ENCODE results near the gene OR8S1.
"Not testable (repeated sequence)": the region's sequence is repeated elsewhere in the genome, so short reads cannot be mapped to it uniquely, and the experiment has no call there.

The OR8S1 gene, protein sequence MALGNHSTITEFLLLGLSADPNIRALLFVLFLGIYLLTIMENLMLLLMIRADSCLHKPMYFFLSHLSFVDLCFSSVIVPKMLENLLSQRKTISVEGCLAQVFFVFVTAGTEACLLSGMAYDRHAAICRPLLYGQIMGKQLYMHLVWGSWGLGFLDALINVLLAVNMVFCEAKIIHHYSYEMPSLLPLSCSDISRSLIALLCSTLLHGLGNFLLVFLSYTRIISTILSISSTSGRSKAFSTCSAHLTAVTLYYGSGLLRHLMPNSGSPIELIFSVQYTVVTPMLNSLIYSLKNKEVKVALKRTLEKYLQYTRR

DNA sequence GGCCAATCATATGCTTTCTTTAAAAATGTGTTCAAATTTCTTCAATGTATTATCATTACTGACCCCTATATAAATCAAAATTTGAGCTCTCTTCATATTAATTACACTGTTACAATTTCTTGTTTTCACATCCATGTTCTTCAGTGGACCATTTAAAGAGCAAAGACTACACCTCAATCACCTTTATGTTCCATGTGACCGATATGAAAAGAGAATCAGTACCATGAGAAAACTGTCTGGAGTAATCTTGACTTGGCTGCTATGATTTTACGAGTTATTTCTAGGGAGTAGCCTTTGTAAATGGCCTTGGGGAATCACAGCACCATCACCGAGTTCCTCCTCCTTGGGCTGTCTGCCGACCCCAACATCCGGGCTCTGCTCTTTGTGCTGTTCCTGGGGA is at the start of gene OR8S1:
Gene OR8S1, plus strand, starts transcription at position 301 of the 400 bp plus-strand sequence. Its CDS starts 0 bp downstream, at position 301.
- DNase-seq, result no peak

DNA sequence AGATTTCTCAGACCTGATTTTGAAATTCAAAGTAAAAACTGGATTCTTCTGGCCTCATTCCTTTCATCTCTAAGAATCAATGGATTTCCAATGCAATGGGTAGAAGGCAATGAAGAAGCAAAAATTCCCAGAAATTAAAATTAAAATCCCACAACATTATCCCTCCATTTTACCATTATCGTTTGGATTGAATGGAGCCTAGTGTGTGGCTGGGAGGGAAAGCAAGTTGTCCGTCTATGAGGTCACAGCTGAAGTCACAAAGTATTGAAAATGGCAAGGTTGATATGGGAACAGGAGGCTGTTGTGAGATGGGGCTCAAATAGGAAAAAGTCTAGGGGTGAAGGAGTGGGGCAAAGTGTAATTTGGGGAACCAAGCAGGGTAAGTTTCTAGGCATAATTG is 43.2 kb upstream of the OR8S1 start, which contains the start of gene C12orf54:
Gene C12orf54, plus strand, starts transcription at position 301 of the 400 bp plus-strand sequence. CDS start 799 bp downstream, outside the sequence.
- no peak for DNase-seq

DNA sequence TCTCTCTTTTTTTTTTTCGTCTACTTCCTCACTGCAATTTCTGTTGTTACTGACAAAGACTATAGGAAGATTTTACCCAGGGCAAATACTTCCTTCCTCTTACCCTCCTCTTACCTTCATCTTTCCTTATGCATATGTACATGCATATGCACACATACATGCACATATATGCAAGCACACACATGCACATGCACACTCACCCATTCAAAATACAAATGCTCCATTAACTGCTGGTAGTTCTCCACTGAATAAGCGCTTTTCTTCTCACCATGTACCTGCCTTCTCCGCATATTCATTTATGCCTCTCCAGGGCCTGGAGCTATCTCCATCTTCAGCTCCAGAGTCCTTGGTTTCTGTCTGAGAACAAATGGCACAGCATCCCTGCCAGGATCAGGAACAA is 42.5 kb upstream of the OR8S1 start:
- no peak for DNase-seq

DNA sequence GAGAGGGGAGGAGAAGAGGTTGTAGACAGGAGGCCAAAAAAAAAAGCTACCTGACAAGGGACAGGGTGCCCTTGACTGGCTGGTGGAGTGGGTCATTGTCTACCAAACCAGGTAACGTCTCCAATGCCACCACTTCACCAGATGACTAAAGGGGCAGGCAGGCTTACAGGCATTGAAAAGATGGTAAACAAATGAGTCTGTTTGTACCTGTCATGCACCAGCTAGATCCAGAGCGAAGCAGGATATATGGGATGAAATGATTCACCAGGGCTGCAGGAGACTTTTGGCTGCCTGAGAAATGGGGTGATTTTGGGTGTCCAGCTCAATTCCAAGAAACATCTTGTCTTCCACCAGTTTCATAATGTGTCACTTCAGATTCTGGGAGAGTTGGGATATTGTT is 39.2 kb upstream of the OR8S1 start:
- DNase-seq, result no peak

DNA sequence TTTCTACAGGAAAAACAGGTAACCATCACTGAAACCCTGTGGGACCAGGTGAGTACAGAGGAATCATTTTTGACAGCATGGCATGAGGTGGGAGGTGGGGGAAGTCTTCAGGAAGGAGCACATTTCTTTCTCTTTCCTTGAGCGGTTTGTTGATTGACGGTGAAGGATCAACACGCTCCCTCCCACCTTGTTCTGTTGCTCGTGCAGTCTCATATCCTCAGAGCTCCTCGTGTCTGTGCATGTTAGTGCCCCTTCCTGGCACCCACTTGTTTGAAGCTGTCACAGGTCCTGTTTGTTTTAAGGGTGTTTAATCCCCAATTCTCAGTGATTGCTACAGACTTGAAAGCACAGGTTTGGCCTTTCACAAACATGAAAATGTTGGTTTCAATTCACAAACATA is 38.8 kb upstream of the OR8S1 start:
- no peak for DNase-seq

DNA sequence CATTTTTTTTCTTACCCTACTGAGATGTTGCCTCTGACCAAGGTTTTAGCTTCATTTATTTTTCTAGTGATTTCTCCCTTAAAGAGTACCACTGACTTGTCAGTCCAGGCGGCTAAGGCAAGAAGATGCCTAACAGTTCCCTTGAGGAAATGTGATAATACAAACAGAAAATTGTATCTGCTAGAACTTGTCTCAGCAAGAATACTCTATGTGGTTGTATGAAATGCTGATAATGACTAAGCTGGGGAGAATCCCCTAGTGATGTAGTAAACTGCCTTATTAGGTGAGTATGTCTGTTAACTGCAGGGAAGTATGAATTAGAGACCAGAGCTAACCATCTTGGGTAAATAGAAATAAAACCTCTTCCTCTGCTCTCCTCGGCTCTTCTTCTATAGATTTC is 36.4 kb upstream of the OR8S1 start:
- no peak for DNase-seq

DNA sequence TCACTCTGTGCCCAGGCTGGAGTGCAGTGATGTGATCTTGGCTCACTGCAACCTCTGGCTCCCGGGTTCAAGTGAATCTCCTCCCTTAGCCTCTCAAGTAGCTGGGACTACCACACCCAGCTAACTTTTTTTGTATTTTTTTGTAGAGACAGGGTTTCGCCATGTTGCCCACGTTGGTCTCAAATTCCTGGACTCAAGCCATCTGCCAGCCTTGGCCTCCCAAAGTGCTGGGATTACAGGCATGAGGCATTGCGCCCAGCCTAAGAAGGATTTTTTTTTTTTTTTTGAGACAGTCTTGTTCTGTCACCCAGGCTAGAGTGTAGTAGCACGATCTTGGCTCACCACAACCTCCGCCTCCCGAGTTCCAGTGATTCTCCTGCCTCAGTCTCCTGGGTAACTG is 36.0 kb upstream of the OR8S1 start:
- not testable (repeated sequence) for DNase-seq

DNA sequence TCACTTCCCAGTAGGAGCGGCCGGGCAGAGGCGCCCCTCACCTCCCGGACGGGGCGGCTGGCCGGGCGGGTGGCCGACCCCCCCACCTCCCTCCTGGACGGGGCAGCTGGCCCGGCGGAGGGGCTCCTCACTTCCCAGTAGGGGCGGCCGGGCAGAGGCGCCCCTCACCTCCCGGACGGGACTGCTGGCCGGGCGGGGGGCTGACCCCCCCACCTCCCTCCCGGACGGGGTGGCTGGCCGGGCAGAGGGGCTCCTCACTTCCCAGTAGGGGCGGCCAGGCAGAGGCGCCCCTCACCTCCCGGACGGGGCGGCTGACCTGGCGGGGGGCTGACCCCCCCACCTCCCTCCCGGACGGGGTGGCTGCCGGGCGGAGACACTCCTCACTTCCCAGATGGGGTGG is 25.2 kb upstream of the OR8S1 start:
- not testable (repeated sequence) for DNase-seq

DNA sequence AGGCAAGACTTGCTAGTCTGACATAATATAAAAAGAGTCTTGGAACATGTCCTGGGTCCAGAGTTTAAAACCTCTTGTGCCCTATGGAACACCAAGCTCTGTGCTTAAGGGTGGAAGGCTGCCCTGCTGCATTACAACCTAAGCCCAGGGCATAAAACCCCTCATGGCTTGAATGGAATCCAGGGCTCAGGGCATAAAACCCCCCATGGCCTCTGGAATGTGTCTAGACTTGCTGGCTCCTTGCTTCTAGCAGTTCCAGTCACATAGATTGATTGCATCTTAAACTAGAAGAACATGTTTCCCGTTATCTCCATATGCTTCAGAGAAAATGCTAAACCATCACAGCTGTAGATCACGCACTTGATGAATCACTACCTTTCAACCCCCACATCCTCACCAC is 18.6 kb upstream of the OR8S1 start:
- not testable (repeated sequence) for DNase-seq

DNA sequence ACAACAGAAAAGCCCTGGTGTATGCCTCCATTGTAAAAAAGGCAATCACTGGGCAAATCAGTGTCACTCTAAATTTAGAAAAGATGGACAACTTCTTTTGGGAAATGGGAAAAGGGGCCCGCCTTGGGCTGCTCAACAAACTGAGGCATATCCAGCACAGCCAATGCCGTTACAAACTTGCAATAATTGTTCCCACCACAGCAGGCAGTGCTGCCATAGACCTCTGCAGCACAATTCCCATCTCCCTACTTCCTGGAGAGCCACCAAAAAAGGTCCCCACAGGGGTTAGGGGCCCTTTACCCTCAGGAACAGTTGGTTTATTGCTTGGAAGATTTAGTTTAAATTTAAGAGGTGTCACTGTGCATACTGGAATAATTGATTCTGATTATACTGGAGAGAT is 16.4 kb upstream of the OR8S1 start:
- no peak for DNase-seq

DNA sequence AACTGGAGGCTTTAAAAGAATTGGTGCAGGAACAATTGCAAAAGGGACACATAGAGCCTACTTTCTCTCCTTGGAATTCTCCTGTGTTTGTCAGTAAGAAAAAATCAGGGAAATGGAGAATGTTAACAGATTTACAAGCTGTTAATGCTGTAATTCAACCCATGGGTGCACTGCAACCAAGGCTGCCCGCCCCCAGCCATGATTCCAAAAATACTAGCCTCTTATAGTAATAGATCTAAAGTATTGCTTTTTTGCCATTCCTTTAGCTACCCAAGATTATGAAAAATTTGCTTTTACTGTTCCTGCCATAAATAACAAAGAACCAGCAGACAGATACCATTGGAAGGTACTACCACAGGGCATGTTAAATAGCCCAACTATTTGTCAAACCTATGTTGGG is 15.3 kb upstream of the OR8S1 start:
- no peak for DNase-seq

DNA sequence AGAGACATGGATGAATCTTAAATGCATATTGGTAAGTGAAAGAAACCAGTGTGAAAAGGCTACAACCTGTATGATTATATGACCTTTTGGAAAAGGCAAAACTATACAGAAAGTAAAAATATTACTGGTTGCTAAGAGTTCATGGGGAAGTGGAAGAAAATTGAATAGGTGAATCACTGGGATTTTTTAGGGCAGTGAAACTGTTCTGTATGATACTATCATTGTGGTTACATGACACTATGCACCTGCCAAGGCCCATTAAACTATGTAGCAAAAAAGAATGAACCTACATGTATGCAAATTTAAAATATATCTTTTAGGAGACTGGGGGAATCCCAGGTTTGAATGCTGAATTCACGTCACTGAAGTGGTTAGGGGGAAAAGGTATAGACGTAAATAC is 12.6 kb upstream of the OR8S1 start:
- no peak for DNase-seq

DNA sequence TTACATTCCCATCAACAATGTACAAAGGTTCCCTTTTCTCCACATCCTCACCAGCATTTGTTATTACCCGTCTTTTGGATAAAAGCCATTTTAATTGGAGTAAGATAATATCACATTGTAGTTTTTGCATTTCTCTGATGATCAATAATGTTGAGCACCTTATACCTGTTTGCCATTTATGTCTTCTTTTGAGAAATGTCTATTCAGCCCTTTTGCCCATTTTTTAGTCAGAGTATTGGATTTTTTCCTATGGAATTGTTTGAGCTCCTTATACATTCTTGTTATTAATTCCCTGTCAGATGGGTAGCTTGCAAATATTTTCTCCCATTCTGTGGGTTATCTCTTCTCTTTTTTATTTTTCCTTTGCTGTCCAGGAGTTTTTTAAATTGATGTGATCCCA is 10.7 kb upstream of the OR8S1 start:
- DNase-seq, result no peak

DNA sequence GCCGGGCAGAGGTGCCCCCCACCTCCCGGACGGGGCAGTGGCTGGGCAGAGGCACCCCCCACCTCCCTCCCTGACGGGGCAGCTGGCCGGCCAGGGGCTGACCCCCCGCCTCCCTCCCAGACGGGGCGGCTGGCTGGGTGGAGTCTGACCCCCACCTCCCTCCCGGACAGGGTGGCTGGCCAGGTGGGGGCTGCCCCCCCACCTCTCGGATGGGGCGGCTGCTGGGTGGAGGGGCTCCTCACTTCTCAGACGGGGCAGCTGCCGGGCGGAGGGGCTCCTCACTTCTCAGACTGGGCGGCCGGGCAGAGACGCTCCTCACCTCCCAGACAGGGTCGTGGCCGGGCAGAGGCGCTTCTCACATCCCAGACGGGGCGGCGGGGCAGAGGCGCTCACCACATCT is 5.1 kb upstream of the OR8S1 start:
- DNase-seq, result not testable (repeated sequence)

DNA sequence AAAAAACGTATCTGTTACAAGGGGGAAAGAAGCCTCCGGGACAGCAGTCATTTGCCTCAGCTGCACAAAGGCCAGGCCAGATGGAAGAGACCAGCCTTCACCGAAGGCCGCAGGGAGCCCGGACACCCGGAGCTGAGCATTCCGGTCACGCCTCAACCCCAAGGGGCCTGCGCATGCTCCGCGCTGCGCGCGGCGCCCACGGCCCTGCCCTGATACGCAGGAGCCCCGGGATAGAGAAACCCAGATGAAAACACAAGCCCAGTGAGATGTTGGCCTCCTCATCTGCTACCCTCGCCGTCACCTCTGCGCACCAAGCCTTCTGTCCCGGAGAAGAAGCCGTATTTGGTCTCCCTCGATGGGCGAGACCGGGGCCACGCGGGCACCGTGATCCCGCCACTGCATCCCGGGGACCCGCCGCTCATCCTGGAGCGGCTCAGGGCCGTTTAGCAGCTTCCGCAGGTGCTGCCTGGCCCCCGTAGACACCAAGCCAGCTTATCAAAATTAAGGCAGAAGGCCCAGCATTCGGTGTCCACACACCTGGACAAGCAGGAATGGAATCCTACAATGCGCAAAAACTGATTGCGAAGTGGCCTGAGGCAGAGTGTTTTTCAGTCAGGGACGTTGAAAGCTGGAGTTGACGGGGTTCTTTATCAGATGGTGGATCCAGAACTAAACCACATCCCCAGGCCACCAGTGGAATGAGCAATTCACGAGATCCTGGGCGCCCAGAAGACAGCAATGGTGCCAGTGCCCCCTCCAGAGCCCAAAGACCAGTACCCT is 2.6 kb downstream of the OR8S1 start:
- no peak for DNase-seq

DNA sequence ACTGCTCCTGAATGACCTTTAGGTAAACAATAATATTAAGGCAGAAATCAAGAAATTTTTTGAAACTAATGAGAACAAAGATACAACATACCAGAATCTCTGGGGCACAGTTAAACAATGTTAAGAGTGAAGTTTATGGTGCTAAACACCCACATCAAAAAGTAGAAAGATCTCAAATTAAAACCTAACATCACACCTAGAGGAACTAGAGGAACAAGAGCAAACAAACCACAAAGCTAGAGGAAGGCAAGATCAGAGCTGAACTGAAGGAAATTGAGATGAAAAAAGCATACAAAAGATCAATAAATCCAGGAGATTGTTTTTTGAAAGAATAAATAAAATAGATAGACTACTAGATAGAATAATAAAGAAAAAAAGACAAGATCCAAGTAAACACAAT is 7.2 kb downstream of the OR8S1 start:
- DNase-seq, result no peak

DNA sequence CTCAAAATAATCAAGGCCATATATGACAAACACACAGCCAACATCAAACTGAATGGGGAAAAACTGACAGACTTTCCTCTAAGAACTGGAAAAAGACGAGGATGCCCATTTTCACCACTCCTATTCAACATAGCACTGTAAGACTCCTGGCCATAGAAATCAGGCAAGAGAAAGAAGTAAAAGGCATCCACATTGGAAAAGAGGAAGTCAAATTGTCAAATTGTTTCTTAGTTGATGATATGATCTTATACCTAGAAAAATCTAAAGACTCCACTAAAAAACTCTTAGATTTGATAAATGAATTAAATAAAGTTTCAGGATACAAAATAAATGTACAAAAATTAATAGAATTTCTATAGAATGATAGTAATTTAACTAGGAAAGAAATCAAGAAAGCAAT is 11.2 kb downstream of the OR8S1 start:
- DNase-seq, result no peak

DNA sequence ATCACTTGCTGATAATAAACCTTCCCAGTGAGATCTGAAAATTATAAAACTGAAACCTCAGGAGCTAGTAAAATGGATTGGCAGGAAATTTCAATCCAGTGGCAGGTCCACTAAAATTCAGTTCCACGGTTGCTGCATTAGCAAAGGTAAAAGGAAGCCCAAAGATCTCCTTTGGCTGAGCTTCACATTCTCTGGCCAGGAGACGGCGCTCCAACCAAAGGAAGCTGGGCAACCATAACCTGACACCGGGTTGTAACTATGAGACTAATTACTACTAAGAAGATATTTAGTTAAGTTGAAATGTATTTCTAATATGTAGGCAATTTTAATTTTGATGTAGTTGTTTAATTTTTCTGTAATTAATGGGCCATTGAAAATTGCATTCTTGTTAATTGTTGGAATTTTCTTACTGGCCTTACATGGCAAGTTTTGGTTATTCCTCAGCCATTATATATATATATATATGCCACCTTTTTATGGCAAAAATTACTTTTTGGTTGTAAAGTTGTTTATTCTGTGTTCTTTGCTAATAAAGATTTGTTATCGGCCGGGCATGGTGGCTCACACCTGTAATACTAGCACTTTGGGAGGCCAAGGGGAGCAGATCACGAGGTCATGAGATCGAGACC is 17.0 kb downstream of the OR8S1 start:
- DNase-seq, result no peak

DNA sequence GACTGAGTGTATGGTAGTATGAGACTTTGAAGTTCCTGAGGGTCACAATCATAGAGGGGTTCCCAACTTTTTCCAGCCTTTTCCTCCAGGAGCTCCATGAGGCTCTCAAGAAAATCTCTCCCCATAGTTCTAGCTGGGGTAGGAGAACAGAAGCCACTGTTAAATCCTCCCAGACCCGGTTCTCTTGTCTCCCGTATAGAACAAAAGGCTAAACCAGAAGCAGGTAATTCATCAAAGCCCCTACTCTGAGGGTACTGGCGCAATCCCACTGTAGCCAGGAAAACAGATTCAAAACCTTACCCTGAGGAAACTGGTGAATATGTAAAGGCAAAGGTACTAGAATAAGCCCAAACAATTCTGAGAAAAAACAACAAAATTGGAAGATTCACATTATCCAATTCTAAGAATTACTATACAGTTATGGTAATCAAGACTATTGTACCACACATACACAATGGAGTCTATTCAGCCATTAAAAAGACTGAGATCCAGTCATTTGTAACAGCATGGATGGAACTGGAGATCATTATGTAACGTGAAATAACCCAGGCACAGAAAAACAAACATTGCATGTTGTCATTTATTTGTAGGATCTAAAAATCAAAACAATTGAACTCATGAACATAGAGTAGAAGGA is 20.5 kb downstream of the OR8S1 start:
- DNase-seq, result no peak

DNA sequence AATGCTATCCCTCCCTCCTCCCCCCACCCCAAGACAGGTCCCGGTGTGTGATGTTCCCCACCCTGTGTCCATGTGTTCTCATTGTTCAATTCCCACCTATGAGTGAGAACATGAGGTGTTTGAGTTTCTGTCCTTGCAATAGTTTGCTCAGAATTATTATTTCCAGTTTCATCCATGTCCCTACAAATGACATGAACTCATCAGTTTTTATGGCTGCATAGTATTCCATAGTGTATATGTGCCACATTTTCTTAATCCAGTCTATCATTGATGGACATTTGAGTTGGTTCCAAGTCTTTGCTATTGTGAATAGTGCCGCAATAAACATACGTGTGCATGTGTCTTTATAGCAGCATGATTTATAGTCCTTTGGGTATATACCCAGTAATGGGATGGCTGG is 21.6 kb downstream of the OR8S1 start:
- not testable (repeated sequence) for DNase-seq

DNA sequence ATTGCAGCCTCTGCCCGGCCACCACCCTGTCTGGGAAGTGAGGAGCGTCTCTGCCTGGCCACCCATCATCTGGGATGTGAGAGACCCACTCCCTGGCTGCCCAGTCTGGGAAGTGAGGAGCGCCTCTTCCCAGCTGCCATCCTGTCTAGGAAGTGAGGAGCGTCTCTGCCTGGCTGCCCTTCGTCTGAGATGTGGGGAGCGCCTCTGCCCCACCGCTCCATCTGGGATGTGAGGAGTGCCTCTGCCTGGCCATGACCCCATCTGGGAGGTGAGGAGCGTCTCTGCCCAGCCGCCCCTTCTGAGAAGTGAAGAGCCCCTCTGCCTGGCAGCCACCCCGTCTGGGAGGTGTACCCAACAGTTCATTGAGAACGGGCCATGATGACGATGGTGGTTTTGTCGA is 26.2 kb downstream of the OR8S1 start:
- not testable (repeated sequence) for DNase-seq

DNA sequence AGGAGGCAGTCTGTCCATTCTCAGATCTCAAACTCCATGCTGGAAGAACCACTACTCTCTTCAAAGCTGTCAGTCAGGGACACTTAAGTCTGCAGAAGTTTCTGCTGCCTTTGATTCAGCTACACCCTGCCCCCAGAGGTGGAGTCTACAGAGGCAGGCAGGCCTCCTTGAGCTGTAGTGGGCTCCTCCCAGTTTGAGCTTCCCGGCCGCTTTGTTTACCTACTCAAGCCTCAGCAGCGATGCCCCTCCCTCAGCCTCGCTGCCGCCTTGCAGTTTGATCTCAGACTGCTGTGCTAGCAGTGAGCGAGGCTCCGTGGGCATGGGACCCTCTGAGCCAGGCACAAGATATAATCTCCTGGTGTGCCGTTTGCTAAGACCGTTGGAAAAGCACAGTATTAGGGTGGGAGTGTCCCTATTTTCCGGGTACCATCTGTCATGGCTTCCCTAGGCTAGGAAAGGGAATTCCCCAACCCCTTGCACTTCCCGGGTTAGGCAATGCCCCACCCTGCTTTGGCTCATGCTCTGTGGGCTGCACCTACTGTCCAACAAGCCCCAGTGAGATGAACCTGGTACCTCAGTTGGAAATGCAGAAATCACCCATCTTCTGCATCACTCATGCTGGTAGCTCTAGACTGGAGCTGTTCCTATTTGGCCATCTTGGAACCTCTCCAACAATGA is 28.4 kb downstream of the OR8S1 start:
- not testable (repeated sequence) for DNase-seq

DNA sequence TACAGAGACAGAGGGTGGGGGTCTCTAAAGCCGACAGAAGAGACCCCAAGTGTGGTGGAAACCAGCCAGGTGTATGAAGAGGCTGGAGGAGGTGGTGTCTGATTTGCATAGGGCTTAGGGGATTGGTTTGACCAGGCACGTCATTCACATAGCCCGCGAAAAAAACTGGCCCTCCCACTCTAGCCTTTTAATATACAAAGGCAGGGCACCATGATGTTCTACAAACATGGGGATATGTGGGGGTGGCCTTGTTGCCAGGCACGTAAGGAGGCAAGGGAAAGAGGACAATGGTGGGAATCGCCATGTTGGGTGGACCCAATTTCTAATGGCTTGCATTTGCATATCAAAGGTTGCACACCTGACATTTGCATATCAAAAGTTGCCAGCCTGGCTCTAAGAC is 31.2 kb downstream of the OR8S1 start:
- DNase-seq, result no peak
